MM.1S (cell line): ENCODE measurements around the gene NR6A1.

Source experiments
- CTCF ChIP-seq: fragments of 300-600 bp; sonication (generic); IDR thresholded peaks from 2 replicates; pipeline ENCODE4 v1.5.1; 2016; ENCODE audit warnings: antibody characterized with exemption, low read length, mixed read lengths
- EZH2phosphoT487 ChIP-seq: fragments of 300-600 bp; sonication (generic); IDR thresholded peaks from 2 replicates; pipeline ENCODE4 v1.6.1; 2018; ENCODE audit warnings: antibody characterized with exemption, low read length

DNA sequence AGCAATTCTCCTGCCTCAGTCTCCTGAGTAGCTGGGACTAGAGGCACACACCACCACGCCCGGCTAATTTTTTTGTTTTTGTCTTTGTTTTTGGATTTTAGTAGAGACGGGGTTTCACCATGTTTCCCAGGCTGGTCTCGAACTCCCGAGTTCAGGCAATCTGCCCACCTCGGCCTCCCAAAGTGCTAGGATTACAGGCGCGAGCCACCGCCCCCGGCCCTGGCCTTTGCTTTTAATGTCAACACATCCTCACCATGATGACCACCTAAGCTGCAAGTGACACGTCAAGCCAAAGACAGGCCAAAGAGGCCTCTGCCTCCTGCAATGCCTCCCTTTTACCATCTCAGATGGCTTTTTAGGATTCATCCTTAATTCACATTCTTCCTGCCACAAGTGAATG, 142.4 kb downstream of the NR6A1 start:
- TF ChIP-seq CTCF = no peak
- no peak for TF ChIP-seq EZH2phosphoT487
